Kidney glomerular epithelial cell (primary cell): ENCODE measurements around the gene LPA.

ENCODE experiments used
- DNase-seq: peaks from one replicate; lab custom pipeline; 2025; lab: John Stamatoyannopoulos, UW

Gene LPA

GRCh38 chr6:160510976-160511617 lies 153.0 kb downstream of the LPA start:
- no peak for DNase-seq

GRCh38 chr6:160510199-160510598 lies 153.9 kb downstream of the LPA start:
- no peak for DNase-seq

- no peak for DNase-seq
Observed at GRCh38 chr6:160509610-160510009, 154.5 kb downstream of the LPA start.

- DNase-seq = no peak
Observed at GRCh38 chr6:160508599-160508998, 155.5 kb downstream of the LPA start.

GRCh38 chr6:160507420-160507819 lies 156.7 kb downstream of the LPA start:
- no peak for DNase-seq

GRCh38 chr6:160505970-160506369 lies 158.1 kb downstream of the LPA start:
- no peak for DNase-seq

- DNase-seq = no peak
Observed at GRCh38 chr6:160500639-160501038, 163.4 kb downstream of the LPA start.

GRCh38 chr6:160494576-160494975 lies 169.5 kb downstream of the LPA start:
- DNase-seq = no peak

GRCh38 chr6:160489091-160489490 lies 175.0 kb downstream of the LPA start:
- DNase-seq = no peak

- no peak for DNase-seq
Observed at GRCh38 chr6:160487116-160487515, 177.0 kb downstream of the LPA start.
